Heart right ventricle (tissue), 16 donors: ENCODE results near the gene JAKMIP1. TPM values are rescaled to one million over a fixed set of nuclear protein-coding genes. Genes with fewer than 3 reads are reported as not detected.

Source experiments
- ATAC-seq, 8 donors: fragments of 200-7000 bp; cut with Tn5 transposase; one replicate each; pipeline ENCODE4 v1.9.1; 2020; ENCODE audit warnings: mild to moderate bottlenecking in 8 of 8, moderate library complexity in 8 of 8, moderate number of reproducible peaks in 1 of 8
- DNase-seq, 2 donors: peaks; one replicate each; pipeline ENCODE4 v3.0.0-alpha.2; 2020
- H3K27ac ChIP-seq, 10 donors: fragments of 200-600 bp; sonication (generic) in 2 of 10; one replicate each; pipeline versions ENCODE4 v1.5.0 to v1.8.0; 2020 to 2022; ENCODE audit warnings: mild to moderate bottlenecking in 3 of 10
- H3K27me3 ChIP-seq, 7 donors: fragments of 200-600 bp; one replicate each; pipeline ENCODE4 v1.8.0; 2021 to 2022; ENCODE audit warnings: mild to moderate bottlenecking in 2 of 7
- H3K36me3 ChIP-seq, 9 donors: fragments of 200-600 bp; sonication (generic) in 1 of 9; one replicate each; pipeline versions ENCODE4 v1.5.0 to v1.8.0; 2020 to 2022; ENCODE audit warnings: mild to moderate bottlenecking in 2 of 9
- H3K4me1 ChIP-seq, 9 donors: fragments of 200-600 bp; sonication (generic) in 1 of 9; one replicate each; pipeline versions ENCODE4 v1.5.0 to v1.8.0; 2020 to 2022; ENCODE audit warnings: mild to moderate bottlenecking in 4 of 9
- H3K4me3 ChIP-seq, 10 donors: fragments of 200-600 bp; sonication (generic) in 2 of 10; one replicate each; pipeline versions ENCODE4 v1.5.0 to v1.8.0; 2020 to 2022; ENCODE audit warnings: mild to moderate bottlenecking in 7 of 10, moderate library complexity in 2 of 10
- H3K9me3 ChIP-seq, 11 donors: fragments of 200-600 bp in 10 of 11; sonication (generic) in 2 of 11; one replicate each; pipeline versions ENCODE4 v1.5.0 to v1.8.0; 2013 to 2022; ENCODE audit warnings: mild to moderate bottlenecking in 2 of 11, control low read depth in 1 of 11, moderate library complexity in 1 of 11
- CTCF ChIP-seq, 9 donors: fragments of 200-600 bp; sonication (generic) in 2 of 9; IDR thresholded peaks; one replicate each; pipeline versions ENCODE4 v1.5.0 to v1.8.0; 2021 to 2022; ENCODE audit warnings: antibody characterized with exemption in 9 of 9, mild to moderate bottlenecking in 5 of 9, moderate library complexity in 1 of 9
- WGBS, 2 donors: extraction: QIAGEN DNeasy Blood & Tissue Kit; methylation state at CpG; one replicate each; pipeline ENCODE4 v1.1.7; 2013; ENCODE audit warnings: inconsistent platforms in 1 of 2; 5-methylcytosine and 5-hydroxymethylcytosine counted together
- intact Hi-C, 10 donors: fragments of 100-400 bp; cut with DNase I; formaldehyde crosslinking; loops; one replicate each; pipeline versions ENCODE4 v1.11.1 to v1.14.2; 2022
- polyA plus RNA-seq, 2 donors: library from polyadenylated mRNA; stranded (reverse); fragments of 200-250 nt; gene quantifications; one replicate each; pipeline ENCODE4 v1.2.3, GENCODE V29; 2013
- total RNA-seq, 10 donors: library from RNA; stranded (reverse); fragmentation: NEBNext Ultra II Directional in 3 of 10; extraction: Animal tissue kit (Norgen Biotek cat#: 25700) in 3 of 10; gene quantifications; one replicate each; pipeline versions ENCODE4 v1.2.1 to v1.2.4, GENCODE V29; 2021 to 2023
- donor health status: Arrhythmogenic right ventricular cardiomyopathy.
- donor health status: ischemic (EF 13 %, LVEDD 7.1; RV severe dilation, severe dysfunction).
- donor health status: healthy with polysubstance abuse.
- donor health status: DM: no; HTN: yes; CAD: no.
- donor health status: DM: no; HTN: no; CAD: no.
- donor health status: ischemic (EF 25% LVEDD 6.9; RV normal size, moderate dysfunction).
- donor health status: ischemic (EF 25% LVEDD 5.7; RV mildly dilated, moderate dysfunction).
- donor health status: healthy.
- donor health status: DM: yes; HTN: yes; CAD: no.
- donor health status: Ischemic cardiomyopathy.
- donor health status: ischemic (EF 35%, LVEDD 5.7; RV mildly dilated, moderate dysfunction).
- donor health status: nonischemic (EF 11% LVEDD 7.7; RV severe dilation, severe dysfunction).
- donor health status: DM: yes; HTN: yes; CAD: no.
- donor health status: PGD.
- donor health status: ischemic (EF 29% LVEDD 5.4; RV normal size, mild dysfunction).
- donor health status: nonischemic (EF 23%, LVEDD 6.1; RV moderate dilation, normal function).

The JAKMIP1 gene
- total and polyA plus RNA-seq, 12 donors = 0.04 to 0.76 (median 0.14) TPM; not detected in 8

- Histone ChIP-seq H3K4me1 (peaks cover 0 to 3% (median 0%) of the 10 kb centered on the region in 9 donors), H3K27ac (no peak overlapping the region), H3K27me3 (peaks cover 0 to 24% (median 7%) of the 10 kb centered on the region in 7 donors), H3K9me3 (no peaks in the 10 kb centered on the region), H3K36me3 (no peaks in the 10 kb centered on the region), H3K4me3 (no peak overlapping the region)
- ATAC-seq (no peak), DNase-seq (no peak)
- intact Hi-C loops = no loop called here
- TF ChIP-seq CTCF (IDR thresholded peaks at IDR 0.05) = no peak
- 60 to 64% methylated on average over 10 of the region's 10 CpGs for WGBS, 2 donors
Measured at GRCh38 chr4:6028168-6028567, 172.2 kb downstream of the JAKMIP1 start.

- peaks cover 3 to 30% (median 7%) of the 10 kb centered on the region in 7 donors for H3K27me3 ChIP-seq
- H3K4me3 ChIP-seq = no peak overlapping the region
- WGBS, 2 donors = 72 to 75% methylated on average over 9 of the region's 9 CpGs
- DNase-seq (no peak), ATAC-seq (no peak)
- intact Hi-C loops = no loop called here
- no peak overlapping the region for H3K27ac ChIP-seq
- H3K4me1 ChIP-seq = no peaks in the 10 kb centered on the region
- no peaks in the 10 kb centered on the region for H3K36me3 ChIP-seq
- TF ChIP-seq CTCF (IDR thresholded peaks at IDR 0.05) = no peak
- no peaks in the 10 kb centered on the region for H3K9me3 ChIP-seq
Measured at GRCh38 chr4:6027392-6027791, 173.0 kb downstream of the JAKMIP1 start.

- WGBS, 2 donors = 74 to 78% methylated on average over 20 of the region's 20 CpGs
- H3K27me3 ChIP-seq = peaks cover 3 to 42% (median 23%) of the 10 kb centered on the region in 7 donors
- intact Hi-C loops = no loop called here
Measured at GRCh38 chr4:6024313-6024960, 175.9 kb downstream of the JAKMIP1 start.

GRCh38 chr4:6023731-6024130, 176.6 kb downstream of the JAKMIP1 start:
- Histone ChIP-seq H3K4me3 (no peak overlapping the region), H3K27me3 (peaks cover 3 to 49% (median 29%) of the 10 kb centered on the region in 7 donors), H3K9me3 (no peaks in the 10 kb centered on the region), H3K36me3 (no peaks in the 10 kb centered on the region), H3K4me1 (no peaks in the 10 kb centered on the region), H3K27ac (no peak overlapping the region)
- peak in 3 of 8 donors; percentile 42 to 62 (median 44) for ATAC-seq
- no peak for DNase-seq
- TF ChIP-seq CTCF (IDR thresholded peaks at IDR 0.05) = no peak
- intact Hi-C loops = no loop called here
- WGBS, 2 donors = 55 to 71% methylated on average over 10 of the region's 10 CpGs

More at GRCh38 chr4:6024313-6024960, 175.9 kb downstream of the JAKMIP1 start:
- no peaks in the 10 kb centered on the region for H3K36me3 ChIP-seq
- H3K27ac ChIP-seq = no peak overlapping the region
- TF ChIP-seq CTCF (IDR thresholded peaks at IDR 0.05) = no peak
- no peaks in the 10 kb centered on the region for H3K4me1 ChIP-seq
- no peak overlapping the region for H3K4me3 ChIP-seq
- ATAC-seq (no peak), DNase-seq (no peak)
- H3K9me3 ChIP-seq = no peaks in the 10 kb centered on the region
